HCEC 1CT (cell line): Measurements from ENCODE around the gene MT1B.
"Not testable (repeated sequence)": the region's sequence is repeated elsewhere in the genome, so short reads cannot be mapped to it uniquely, and the experiment has no call there.

Experiments used
- DNase-seq: peaks from one replicate; pipeline ENCODE4 v3.0.0-alpha.2; 2017

Gene MT1B

DNA sequence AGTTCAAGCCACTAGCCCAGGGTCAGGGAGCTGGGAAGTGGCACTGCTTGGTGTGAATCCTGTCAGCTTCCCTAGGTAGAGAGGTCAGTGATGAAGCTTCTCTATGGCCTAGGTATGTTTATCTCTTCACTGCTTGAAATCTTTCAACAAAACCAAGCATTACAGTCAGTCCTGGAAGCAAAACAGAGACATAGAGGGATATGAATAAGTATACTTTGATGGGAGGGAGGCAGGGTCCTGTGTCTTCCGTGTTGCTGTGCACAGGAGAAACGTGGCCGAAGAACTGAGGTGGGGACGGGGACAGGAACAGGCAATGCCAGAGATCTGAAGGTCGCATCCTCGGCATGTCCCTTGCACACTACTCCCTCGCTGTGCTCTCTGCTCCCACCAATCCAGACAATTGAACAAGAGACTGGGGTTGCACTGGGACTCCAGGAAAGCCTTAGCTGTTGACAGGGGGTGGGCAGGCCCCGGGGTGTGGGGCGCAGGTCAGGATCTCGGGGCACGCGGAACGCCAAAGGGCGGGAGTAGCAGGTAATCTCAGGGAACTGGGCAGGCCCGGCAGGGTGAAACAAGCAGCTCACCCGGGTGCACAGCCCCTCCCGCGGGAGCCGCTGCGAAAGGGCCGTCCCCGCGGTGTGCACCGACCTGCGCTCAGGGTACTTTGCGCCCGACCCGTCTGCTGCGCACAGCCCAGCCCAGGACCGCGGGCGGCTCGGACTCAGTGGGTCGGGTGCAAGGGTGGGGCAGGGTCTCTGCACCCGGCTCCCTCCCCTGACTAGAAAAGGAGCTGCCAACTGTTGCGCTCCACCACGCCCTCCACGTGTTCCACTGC lies 17.5 kb downstream of the MT1B start, which contains the start of gene MT1H:
Gene MT1H (plus strand): TSS at position 810 of the 835 bp plus-strand sequence. CDS start 71 bp downstream, outside the sequence.
- no peak for DNase-seq

- no peak for DNase-seq
Measured at GRCh38 chr16:56669840-56670619, 18.3 kb downstream of the MT1B start.

- no peak for DNase-seq
Measured at GRCh38 chr16:56670620-56670934, 18.9 kb downstream of the MT1B start.

- not testable (repeated sequence) for DNase-seq
Measured at GRCh38 chr16:56671691-56672090, 20.0 kb downstream of the MT1B start.

- not testable (repeated sequence) for DNase-seq
Measured at GRCh38 chr16:56672171-56672570, 20.5 kb downstream of the MT1B start.

DNA sequence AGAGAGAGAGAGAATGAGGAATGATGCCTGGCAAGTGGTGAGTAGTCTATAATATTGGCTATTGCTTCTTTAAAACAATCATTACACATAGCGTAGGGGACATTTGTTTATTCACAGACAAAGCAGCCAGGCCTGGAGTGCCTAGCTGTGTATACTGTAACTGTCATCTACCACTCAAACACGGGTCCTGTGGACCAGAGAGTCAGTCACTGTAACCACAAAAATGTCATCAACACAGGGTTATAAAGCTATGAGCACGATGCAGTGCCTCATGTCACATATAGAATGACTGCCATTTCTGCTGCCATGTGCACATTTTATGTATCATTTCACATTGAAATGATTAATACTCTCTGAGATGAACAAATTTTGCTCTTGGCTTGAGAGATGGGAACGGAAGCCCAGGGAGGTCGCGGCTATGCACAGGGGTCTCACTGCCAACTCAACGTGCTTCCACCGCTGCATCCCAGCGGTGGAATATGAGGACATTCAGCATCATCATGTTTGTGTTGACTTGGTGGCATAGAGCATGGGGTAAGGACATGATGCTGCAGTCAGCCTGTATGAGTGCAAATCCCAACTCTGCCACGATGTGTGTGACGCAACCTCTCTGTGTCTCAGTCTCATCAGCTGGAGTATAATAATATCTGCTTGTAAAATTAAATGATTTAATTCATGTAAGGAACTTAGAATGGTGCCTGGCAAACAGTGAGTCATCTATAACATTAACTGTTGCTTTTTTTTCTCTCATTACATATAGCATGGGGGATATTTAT lies 21.3 kb downstream of the MT1B start:
- no peak for DNase-seq

DNA sequence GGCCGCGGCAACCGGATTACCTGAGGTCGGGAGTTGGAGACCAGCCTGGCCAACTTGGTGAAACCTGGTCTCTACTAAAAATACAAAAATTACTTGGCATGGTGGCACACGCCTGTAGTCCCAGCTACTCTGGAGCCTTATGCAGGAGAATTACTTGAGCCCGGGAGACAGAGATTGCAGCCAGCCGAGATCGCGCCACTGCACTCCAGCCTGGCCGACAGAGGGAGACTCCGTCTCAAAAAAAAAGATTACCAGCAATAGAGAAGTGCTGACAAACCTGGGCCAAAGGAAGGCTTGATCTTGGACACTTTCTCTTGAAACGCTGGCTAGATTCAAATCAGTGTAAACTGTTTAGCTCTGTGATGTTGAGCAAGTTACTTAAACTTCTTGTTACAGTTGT lies 22.2 kb downstream of the MT1B start:
- no peak for DNase-seq

DNA sequence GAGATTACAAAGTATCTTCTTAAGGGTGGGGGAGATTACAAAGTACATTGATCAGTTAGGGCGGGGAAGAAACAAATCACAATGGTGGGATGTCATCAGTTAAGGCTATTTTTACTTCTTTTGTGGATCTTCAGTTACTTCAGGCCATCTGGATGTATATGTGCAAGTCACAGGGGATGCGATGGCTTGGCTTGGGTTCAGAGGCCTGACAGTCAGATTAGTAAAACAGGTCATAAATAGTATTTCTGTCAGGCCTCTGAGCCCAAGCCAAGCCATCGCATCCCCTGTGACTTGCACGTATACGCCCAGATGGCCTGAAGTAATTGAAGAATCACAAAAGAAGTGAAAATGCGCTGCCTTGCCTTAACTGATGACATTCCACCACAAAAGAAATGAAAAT lies 22.9 kb downstream of the MT1B start:
- not testable (repeated sequence) for DNase-seq

- DNase-seq, result no peak
Measured at GRCh38 chr16:56675685-56676210, 24.1 kb downstream of the MT1B start.

DNA sequence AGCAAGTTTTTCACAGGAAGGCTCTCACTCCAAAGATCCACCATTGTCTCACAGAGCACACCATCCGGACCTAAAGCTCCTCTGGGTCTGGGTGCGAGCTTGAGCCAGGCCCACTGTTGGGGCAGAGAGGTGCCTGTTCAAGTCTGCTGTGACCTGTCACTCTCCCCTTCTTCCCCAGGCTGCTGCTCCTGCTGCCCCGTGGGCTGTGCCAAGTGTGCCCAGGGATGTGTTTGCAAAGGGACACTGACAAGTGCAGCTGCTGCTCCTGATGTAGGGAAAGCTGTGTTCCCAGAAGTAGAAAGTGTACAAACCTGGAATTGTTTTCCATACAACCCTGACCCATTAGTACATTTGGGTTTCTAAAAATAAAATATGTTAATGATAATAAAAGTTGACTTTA lies 25.8 kb downstream of the MT1B start:
- no peak for DNase-seq

DNA sequence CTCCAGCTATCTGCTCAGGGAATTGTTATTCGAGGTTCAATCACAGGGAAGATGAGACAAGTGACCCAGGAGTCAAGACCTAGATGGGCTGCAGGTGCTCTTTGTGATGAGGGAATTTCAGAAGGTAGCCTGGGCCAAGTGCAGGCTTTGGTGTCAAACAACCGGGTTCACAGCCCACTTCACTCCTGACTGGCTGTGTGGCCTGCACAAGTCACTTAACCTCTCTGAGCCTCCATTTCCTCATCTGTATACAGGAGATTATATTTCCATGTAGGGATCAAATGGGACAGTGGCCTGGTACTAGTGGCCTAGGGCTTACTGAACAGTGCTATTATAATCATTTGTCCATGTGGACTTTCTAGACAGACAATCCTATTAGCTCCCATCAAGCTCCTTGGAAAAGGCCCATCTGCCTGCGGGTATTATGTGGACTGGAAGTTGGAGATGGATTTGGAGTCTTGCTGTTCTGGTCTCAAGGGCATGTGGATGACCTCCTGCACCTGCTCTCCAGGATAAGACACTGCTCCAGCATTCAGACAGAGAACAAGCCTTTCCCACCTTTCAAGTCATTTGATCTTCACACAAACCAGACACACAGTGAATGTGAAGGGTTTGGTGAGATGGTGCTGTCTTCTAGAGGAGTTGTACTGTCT lies 27.5 kb downstream of the MT1B start:
- no peak for DNase-seq

DNA sequence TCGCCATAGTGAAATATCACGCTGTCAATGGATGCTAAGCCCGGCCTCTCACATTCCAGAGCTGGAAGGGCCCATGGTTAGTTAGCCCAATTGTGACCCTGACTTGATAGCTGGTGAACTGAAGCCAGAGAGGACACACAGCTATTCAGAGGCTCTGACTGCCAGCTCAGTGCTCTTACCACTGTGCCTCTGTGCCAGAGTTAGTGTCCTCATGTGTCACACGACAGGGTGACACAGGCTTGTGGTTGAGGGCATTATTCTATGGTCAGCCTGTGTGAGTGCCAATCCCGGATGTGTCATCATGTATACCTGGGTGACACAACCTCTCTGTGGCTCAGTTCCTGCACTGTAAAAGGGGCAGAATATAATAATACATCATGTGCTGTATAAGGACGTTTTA lies 28.1 kb downstream of the MT1B start:
- no peak for DNase-seq

DNA sequence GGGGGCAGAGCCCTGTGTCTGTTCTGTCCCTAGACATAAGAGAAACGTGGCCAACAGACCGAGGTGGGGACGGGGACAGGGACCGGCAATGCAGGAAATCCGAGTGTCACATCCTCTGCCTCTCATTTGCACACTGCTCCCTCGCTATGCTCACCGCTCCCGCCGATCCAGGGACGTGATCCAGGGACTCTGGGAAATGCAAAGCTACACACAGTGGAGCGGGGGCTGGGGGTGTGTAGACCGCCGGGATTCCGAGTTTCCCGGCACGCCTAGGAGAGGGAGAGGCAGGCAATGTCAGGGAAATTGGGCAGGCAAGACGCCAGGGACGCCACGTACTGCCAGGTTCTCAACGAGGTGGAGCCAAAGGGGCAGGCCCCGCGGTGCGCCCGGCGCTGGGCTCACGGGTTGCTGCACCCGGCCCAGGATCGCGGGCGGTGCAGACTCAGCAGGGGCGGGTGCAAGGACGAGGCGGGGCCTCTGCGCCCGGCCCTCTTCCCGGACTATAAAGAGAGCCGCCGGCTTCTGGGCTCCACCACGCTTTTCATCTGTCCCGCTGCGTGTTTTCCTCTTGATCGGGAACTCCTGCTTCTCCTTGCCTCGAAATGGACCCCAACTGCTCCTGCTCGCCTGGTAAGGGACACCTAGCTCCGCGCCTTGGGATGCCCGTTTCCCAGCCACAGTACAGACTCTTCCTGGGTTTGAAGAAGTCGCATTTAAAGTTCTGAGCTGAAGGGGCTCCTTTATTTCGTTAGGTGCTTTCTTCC lies 30.4 kb downstream of the MT1B start, which contains the start of gene MT1X:
Gene MT1X (plus strand): TSS at position 532 of the 764 bp plus-strand sequence. CDS start 71 bp downstream, at position 603.
- peak; percentile 86 for DNase-seq

GRCh38 chr16:56682703-56683397 lies 31.2 kb downstream of the MT1B start:
- no peak for DNase-seq

DNA sequence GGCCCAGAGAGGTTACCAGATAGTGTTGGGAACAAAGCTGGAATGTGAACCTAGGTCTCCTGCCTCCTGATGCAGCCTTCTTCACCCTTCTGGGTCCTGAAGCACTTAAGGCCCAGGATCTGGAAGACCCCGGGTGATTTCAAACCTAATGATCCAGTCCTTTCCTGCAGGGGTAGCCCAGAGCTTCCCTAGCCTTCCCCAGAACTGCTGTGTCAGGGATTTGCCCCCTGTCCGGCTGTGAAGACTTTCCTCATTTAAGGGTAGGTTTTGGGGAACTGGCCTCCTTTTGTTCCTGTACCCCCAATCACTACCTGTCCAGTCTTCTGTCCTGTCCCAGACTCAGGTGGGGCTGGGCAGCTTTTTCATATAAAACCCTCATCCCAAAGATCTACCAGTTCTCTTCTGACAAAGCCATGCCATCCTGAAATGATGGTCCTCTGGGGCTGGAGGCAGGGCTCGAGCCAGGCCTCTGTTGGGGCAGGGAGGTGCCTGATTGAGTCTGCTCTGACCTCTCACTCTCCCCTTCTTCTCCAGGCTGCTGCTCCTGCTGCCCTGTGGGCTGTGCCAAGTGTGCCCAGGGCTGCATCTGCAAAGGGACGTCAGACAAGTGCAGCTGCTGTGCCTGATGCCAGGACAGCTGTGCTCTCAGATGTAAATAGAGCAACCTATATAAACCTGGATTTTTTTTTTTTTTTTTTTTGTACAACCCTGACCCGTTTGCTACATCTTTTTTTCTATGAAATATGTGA lies 31.9 kb downstream of the MT1B start:
- no peak for DNase-seq

DNA sequence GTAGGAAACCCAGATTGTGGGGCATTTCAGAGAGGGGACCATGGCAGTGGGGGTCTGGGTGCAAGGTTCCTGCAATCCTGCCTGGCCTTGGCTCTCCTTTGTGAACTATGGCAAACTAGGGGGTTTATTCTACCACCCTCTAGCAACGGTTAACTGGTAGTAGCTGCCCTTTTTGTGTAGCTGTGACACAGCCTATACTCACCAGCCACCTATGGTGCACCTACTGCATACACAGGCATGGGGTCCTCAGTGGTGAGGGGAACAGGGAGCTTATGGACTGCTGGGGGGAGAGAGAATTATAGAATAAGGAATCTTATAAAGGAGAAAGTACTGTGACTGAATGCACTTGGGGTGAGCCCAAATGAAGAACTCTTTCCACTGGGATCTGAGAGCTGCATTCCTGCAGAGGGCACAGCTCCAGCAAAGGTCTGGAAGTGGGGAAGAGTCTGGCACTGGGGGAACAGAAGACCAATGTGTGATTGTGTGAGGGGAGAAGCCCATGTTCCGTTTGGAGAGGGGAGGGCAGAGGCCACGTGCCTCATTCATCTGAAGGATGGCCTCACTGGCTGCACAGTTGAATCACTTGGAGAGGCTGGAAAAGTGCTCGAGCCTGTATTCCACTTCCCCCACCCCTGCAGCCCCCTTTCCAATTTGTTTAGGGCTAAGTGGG lies 32.7 kb downstream of the MT1B start:
- no peak for DNase-seq

GRCh38 chr16:56684926-56685590 lies 33.4 kb downstream of the MT1B start:
- no peak for DNase-seq

GRCh38 chr16:56686758-56687157 lies 35.1 kb downstream of the MT1B start:
- no peak for DNase-seq

- no peak for DNase-seq
Measured at GRCh38 chr16:56688762-56689161, 37.1 kb downstream of the MT1B start.
